Retinal pigment epithelial cell (primary cell): ENCODE results near the gene PPARA.

Experiments used
- DNase-seq: peaks from one replicate; pipeline ENCODE4 v3.0.0-alpha.2; 2010; ENCODE audit warnings: low read depth
- H3K4me3 ChIP-seq: 2 replicates; pipeline ENCODE4 v1.5.1; 2011; ENCODE audit warnings: mild to moderate bottlenecking, low read length, control low read depth, moderate library complexity
- CTCF ChIP-seq: conservative IDR thresholded peaks from 2 replicates; pipeline ENCODE4 v1.5.1; 2011; ENCODE audit warnings: low read depth, low read length, control low read depth, inconsistent platforms

PPARA gene

GRCh38 chr22:46275455-46276122 lies 125.3 kb downstream of the PPARA start:
- TF ChIP-seq CTCF: no peak
- DNase-seq: no peak
- no peak overlapping the region for H3K4me3 ChIP-seq

- DNase-seq: no peak
- no peak overlapping the region for H3K4me3 ChIP-seq
- no peak for TF ChIP-seq CTCF
These were observed 126.2 kb downstream of the PPARA start for GRCh38 chr22:46276563-46276962.

- TF ChIP-seq CTCF: no peak
- no peak for DNase-seq
- H3K4me3 ChIP-seq: no peak overlapping the region
These were observed 128.6 kb downstream of the PPARA start for GRCh38 chr22:46278656-46279645.

GRCh38 chr22:46280063-46280817 lies 129.9 kb downstream of the PPARA start:
- no peak for TF ChIP-seq CTCF
- DNase-seq: no peak
- H3K4me3 ChIP-seq: no peak overlapping the region

- no peak overlapping the region for H3K4me3 ChIP-seq
- DNase-seq: no peak
- no peak for TF ChIP-seq CTCF
These were observed 130.8 kb downstream of the PPARA start for GRCh38 chr22:46280999-46281623.

- H3K4me3 ChIP-seq: no peak overlapping the region
- TF ChIP-seq CTCF: no peak
- DNase-seq: no peak
These were observed 131.7 kb downstream of the PPARA start for GRCh38 chr22:46281866-46282678.
